KMS-11 (cell line): Measurements from ENCODE around the gene UQCRC1.

Experiments
- H2AFZ ChIP-seq: fragments of 200-600 bp; sonication (generic); 2 replicates; pipeline ENCODE4 v1.6.1; 2016; ENCODE audit warnings: antibody characterized with exemption, mixed run types, low read depth
- H3K27ac ChIP-seq: fragments of 200-600 bp; sonication (generic); 2 replicates; pipeline ENCODE4 v1.6.1; 2016; ENCODE audit warnings: mild to moderate bottlenecking, mixed run types
- H3K27me3 ChIP-seq: fragments of 200-600 bp; sonication (generic); 2 replicates; pipeline ENCODE4 v1.6.1; 2017; ENCODE audit warnings: mild to moderate bottlenecking, low read depth, mixed run types, moderate library complexity; ENCODE audit not compliant: insufficient read depth
- H3K36me3 ChIP-seq: fragments of 200-600 bp; sonication (generic); 2 replicates; pipeline ENCODE4 v1.6.1; 2017; ENCODE audit warnings: mild to moderate bottlenecking, mixed run types; ENCODE audit not compliant: insufficient read depth
- H3K4me1 ChIP-seq: fragments of 200-600 bp; sonication (generic); 2 replicates; pipeline ENCODE4 v1.6.1; 2016; ENCODE audit warnings: mild to moderate bottlenecking, low read depth, mixed run types; ENCODE audit not compliant: poor library complexity, severe bottlenecking
- H3K4me2 ChIP-seq: fragments of 200-600 bp; sonication (generic); 2 replicates; pipeline ENCODE4 v1.7.0; 2016; ENCODE audit warnings: mild to moderate bottlenecking, mixed run types
- H3K4me3 ChIP-seq: fragments of 200-600 bp; sonication (generic); IDR thresholded peaks from 2 replicates; pipeline ENCODE4 v1.6.1; 2017; ENCODE audit warnings: low read depth, low read length, mixed read lengths; ENCODE audit not compliant: insufficient read depth
- H3K79me2 ChIP-seq: fragments of 200-600 bp; sonication (generic); 2 replicates; pipeline ENCODE4 v1.6.1; 2016; ENCODE audit warnings: low read depth, mixed run types; ENCODE audit not compliant: insufficient read depth
- H3K9ac ChIP-seq: fragments of 200-600 bp; sonication (generic); 2 replicates; pipeline ENCODE4 v1.6.1; 2016; ENCODE audit warnings: mild to moderate bottlenecking, mixed run types
- H4K20me1 ChIP-seq: fragments of 200-600 bp; sonication (generic); 2 replicates; pipeline ENCODE4 v1.6.1; 2016; ENCODE audit warnings: mild to moderate bottlenecking, mixed run types; ENCODE audit not compliant: insufficient read depth
- TF ChIP-seq, protein P1 (sequence below): fragments of 200-600 bp; sonication (generic); conservative IDR thresholded peaks from 2 replicates; pipeline ENCODE4 v1.6.1; 2017; ENCODE audit warnings: low read depth, mild to moderate bottlenecking, antibody characterized with exemption, low read length, moderate library complexity, mixed read lengths

Gene UQCRC1

DNA sequence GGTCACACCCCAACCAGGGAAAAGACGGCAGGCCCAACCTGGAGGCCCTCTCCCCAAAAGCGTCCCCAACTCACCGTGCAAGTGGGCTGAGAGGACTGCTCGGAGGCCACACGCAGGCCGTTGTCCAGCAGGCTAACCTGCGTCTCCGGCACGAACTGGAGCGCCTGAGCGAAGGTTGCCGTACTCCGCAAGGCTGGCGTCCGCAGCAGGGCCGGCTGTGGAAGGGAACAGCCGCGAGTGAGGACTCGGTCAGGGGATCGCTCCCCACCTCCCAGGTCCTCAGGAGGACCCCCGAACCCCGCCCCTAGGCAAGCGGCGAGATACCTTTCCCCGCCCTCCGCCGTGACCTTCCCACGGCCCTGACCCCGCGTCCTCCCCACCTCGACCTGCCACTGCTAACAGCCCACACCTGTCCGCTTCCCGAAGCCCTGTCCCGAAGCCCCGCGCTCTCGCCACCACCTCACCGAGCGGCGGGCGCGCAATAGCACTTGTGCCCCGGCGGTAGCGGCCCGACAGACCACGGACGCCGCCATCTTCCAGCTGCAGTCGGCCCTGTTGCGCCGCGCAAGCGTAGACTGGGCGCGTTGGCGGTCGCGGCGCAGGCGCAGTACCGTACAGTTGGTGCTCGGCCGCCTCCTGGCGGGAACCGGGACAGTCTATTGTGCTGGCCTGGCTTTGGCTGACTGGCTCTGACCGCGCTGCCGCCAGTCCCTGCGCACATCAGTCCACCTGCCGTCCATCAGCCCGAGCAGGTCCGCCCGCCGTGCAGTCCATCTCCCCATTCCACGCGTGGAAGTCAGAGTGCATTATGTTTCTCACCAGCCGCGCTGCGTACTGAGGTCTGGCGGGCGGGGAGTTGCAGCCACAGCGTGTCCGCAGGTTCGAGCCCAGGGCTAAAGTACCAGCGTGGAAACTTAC is at the start of gene UQCRC1:
Gene UQCRC1, minus strand, starts transcription at position 559 of the 918 bp plus-strand sequence. Its CDS starts 26 bp downstream, at position 533.
- Histone ChIP-seq H3K4me3 (peak within 1 kb of the TSS; percentile 49), H3K36me3 (no peaks in the 10 kb centered on the region), H3K9ac (peak within 1 kb of the TSS; percentile 74; the same call in 1 of the 2 replicates), H3K4me1 (peaks cover 7% of the 10 kb centered on the region), H3K27me3 (no peaks in the 10 kb centered on the region), H4K20me1 (no peaks in the 10 kb centered on the region), H3K27ac (no peak within 1 kb of the TSS), H2AFZ (peak within 1 kb of the TSS; percentile 66), H3K4me2 (peak within 1 kb of the TSS; percentile 68), H3K79me2 (peaks cover 10% of the 10 kb centered on the region)
- TF ChIP-seq, protein P1, sequence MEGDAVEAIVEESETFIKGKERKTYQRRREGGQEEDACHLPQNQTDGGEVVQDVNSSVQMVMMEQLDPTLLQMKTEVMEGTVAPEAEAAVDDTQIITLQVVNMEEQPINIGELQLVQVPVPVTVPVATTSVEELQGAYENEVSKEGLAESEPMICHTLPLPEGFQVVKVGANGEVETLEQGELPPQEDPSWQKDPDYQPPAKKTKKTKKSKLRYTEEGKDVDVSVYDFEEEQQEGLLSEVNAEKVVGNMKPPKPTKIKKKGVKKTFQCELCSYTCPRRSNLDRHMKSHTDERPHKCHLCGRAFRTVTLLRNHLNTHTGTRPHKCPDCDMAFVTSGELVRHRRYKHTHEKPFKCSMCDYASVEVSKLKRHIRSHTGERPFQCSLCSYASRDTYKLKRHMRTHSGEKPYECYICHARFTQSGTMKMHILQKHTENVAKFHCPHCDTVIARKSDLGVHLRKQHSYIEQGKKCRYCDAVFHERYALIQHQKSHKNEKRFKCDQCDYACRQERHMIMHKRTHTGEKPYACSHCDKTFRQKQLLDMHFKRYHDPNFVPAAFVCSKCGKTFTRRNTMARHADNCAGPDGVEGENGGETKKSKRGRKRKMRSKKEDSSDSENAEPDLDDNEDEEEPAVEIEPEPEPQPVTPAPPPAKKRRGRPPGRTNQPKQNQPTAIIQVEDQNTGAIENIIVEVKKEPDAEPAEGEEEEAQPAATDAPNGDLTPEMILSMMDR = peak; percentile 33; the same call in 1 of the 2 replicates

DNA sequence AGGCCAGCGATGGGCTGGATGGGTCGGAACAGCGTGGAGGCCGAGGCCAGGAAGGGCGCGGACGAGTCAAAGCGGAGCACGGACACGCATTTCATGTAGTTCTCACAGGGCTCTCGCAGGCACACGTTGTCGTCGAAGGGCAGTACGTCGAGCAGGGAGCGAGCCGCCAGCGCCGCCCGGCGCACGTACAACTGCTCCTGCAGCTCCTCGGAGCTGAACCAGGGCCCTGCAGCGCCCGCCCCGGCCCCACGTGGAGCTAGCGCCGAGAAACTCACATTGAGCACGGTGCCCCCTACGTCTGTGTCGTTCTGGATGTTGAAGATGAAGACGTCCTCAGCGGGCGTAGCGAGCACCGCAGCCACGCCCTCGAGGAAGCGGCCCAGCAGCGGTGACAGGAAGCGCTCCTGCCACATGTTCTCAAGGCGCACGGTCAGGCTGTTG is 47.4 kb upstream of the UQCRC1 start:
- Histone ChIP-seq H3K27me3 (no peaks in the 10 kb centered on the region), H4K20me1 (no peaks in the 10 kb centered on the region), H2AFZ (no peak overlapping the region), H3K36me3 (no peaks in the 10 kb centered on the region), H3K4me1 (peaks cover 20% of the 10 kb centered on the region), H3K4me3 (no peak overlapping the region), H3K79me2 (no peaks in the 10 kb centered on the region), H3K27ac (no peak overlapping the region), H3K9ac (no peak overlapping the region), H3K4me2 (no peak overlapping the region)
- TF ChIP-seq, protein P1 = no peak

DNA sequence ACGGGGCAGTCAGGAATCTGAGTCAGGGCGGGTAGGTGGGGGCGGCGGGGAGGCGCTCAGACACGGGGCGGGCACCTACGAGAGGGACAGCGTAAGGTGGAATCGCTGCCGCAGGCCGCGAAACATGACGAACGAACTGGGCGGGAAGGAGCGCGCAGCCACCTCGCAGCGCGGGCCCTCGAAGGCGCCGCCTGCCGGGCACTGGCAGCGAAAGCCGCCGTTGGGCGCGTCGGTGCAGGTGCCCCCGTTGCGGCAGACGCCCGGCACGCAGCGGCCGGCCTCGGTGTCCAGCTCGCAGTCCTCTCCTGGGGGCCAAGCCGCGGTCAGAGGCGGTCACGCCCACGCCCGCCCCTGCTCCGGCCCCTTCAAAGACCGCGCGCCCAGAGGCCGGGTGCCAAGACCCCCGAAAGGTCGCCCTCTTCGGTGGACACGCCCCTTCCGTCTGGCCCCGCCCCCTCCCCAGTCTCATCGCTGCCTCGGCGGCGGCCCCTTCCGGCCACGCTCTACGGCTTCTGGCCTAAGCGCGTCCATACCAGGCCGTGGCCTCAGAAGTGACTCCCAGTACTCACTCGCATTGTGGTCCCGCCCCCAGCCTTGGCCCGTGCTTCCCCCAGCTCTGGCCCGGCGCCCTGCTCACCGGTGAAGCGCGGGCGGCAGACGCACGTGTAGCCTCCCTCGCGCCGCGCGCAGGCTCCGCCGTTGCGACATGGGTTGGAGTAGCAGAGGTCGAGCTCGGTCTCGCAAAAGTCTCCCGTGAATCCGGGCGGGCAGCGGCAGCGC is 46.8 kb upstream of the UQCRC1 start:
- Histone ChIP-seq H3K4me2 (no peak overlapping the region), H3K27me3 (no peaks in the 10 kb centered on the region), H3K4me3 (no peak overlapping the region), H3K36me3 (no peaks in the 10 kb centered on the region), H3K9ac (no peak overlapping the region), H4K20me1 (no peaks in the 10 kb centered on the region), H3K4me1 (peaks cover 20% of the 10 kb centered on the region), H3K27ac (no peak overlapping the region), H2AFZ (no peak overlapping the region), H3K79me2 (no peaks in the 10 kb centered on the region)
- TF ChIP-seq, protein P1 = no peak

DNA sequence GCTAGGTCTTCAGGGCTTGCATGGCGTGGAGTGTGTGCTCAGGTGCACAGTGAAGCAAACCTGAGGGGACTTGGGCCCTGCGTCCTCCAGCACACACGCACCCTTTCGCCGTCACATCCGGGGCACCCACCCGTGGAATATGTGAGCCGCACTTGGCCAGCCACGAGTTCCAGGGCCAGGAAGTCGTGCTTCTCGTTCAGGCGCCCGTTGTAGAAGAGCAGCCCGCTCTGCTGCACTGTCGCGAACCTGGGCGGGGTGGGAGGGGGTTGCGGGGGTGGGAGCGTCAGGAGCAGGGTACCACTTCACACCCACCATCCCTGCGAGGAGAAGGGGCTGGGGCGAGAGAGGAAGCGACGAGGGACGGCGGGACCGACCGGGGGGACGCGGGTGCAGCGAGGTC is 46.2 kb upstream of the UQCRC1 start:
- no peak overlapping the region for H3K4me3 ChIP-seq
- no peaks in the 10 kb centered on the region for H3K36me3 ChIP-seq
- no peaks in the 10 kb centered on the region for H3K27me3 ChIP-seq
- no peaks in the 10 kb centered on the region for H3K79me2 ChIP-seq
- H4K20me1 ChIP-seq = no peaks in the 10 kb centered on the region
- peaks cover 20% of the 10 kb centered on the region for H3K4me1 ChIP-seq
- no peak overlapping the region for H2AFZ ChIP-seq
- TF ChIP-seq, protein P1 = no peak
- H3K9ac ChIP-seq = no peak overlapping the region
- no peak overlapping the region for H3K27ac ChIP-seq
- H3K4me2 ChIP-seq = no peak overlapping the region
